HG03571 (cell line): ENCODE results near the gene EIF3D.

Experiments used
- ATAC-seq: cut with Tn5 transposase; IDR thresholded peaks from one replicate; pipeline ENCODE4 v1.9.1; 2021; ENCODE audit not compliant: unreplicated experiment

Gene EIF3D, protein sequence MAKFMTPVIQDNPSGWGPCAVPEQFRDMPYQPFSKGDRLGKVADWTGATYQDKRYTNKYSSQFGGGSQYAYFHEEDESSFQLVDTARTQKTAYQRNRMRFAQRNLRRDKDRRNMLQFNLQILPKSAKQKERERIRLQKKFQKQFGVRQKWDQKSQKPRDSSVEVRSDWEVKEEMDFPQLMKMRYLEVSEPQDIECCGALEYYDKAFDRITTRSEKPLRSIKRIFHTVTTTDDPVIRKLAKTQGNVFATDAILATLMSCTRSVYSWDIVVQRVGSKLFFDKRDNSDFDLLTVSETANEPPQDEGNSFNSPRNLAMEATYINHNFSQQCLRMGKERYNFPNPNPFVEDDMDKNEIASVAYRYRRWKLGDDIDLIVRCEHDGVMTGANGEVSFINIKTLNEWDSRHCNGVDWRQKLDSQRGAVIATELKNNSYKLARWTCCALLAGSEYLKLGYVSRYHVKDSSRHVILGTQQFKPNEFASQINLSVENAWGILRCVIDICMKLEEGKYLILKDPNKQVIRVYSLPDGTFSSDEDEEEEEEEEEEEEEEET

DNA sequence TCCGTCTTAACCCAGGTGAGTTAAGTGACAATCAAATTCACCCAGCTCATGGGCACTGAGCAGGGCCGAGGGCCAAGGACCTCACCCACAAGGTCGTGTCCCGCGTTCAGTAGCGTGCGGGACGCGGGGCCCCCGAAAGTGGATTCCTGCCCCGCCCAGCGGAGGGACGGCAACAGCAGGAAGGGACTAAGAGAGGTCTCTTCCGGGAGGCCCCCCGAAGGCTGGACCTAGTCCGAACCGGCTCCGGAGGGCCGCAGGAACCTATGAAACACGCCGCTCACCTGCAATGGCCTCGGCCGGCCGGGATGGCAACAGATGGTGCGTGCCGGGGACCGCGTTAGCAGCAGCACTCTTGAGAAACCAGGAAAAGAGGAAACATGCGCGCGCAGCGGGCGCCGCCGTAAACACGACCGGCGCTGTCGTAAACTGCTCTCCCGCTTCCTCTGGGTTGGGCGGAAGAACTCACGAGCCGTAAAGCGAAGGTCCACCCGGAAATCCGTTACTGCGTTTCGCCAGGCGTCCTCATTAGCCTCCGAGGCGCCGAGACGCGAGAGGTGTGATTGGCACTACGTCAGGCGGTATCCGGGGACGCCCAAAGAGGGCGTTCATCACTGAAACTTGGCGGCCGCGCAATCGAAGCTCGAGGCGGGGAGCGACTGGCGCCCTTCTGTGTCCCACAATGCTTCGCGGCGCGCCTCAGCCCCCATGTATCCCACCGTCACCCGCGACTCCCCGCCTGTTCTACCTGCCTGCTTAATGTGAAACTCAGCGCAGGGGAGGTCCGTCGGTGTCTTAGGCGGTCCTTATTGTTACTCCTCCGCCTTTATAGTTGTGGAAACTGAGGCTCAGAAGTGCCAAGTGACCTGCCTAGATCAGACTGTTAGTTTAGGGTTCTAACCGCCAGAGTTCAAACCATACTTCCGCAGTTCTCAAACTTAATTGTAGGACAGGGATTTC lies at the start of gene EIF3D:
EIF3D (minus strand) TSS at position 372 of the 957 bp plus-strand sequence. CDS start 3,045 bp downstream, outside the sequence.
- ATAC-seq: peak; percentile 81

GRCh38 chr22:36578619-36579018 lies 49.7 kb upstream of the EIF3D start:
- ATAC-seq: no peak

DNA sequence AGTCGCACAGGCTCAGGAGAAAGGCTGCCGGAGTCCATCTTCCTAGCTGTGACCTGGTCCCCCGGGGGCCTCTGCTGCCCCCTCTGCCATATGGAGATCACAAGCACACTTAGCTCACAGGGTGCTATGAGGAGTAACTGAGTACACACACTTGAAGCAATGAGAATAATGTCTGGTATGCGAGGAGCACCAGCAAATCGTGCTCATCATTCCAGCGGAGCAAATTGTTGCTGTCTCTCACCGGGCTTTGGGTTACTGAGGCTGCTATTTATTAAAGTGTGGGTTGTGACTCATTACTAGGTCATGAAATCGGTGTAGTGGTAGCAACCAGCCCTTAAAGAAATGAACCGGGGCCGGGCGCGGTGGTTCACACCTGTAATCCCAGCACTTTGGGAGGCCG lies 48.1 kb upstream of the EIF3D start:
- no peak for ATAC-seq

DNA sequence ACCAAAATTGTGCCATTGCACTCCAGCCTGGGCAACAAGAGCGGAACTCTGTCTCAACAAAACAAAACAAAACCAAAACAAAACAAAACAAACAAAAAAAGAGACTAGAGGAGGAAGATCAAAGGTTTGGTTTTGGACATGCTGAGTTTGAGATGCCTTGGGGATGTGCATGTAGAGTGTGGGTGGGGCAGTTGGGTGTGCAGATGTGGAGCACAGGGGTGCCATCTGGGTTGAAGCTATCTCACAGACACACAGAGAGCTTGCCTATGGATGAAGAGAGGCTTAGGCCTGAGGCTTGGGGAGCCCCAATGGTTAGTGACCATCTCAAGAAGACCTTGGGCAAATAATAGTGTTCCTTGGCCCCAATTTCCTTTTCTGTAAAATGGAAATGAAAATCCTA lies 45.8 kb upstream of the EIF3D start:
- no peak for ATAC-seq

- ATAC-seq: no peak
Observed at GRCh38 chr22:36573815-36574363, 44.9 kb upstream of the EIF3D start.

DNA sequence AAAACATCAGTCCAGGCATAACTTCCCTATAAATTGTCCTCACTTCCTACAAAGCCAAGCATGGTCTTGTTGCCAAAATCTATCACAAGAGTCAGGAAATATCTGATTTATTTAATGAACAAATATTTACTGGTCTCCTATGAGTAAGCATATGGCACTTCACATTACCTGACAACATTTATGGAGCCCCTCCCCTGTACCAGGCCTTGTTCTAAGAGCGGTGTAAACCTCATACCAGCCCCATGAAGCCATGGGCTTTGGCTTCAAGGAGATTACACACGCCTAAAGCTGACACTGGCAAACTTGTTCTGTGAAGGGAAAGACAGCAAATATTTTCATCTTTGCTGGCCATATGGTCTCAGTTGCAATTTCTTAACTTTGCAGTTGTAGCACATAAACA lies 43.0 kb upstream of the EIF3D start:
- no peak for ATAC-seq

DNA sequence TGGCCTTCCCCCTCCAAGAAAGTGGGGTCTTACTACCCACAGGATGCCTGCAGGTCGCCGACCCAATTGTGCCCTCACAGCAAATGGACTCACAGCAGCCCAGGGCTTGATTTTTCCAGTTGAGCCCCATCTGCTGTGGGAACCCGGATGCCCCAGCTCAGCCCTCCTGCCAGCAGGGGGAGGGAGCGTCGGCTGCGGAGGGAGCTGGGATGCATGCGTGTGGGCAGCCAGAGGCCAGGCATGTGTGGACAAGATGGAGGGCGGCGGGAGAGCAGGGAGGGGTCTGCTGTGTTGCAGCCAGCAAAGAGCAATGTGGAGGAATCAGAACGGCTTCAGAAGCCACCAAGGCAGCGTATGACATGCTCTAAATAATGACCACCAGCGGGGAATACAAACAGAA lies 41.0 kb upstream of the EIF3D start:
- ATAC-seq: no peak

DNA sequence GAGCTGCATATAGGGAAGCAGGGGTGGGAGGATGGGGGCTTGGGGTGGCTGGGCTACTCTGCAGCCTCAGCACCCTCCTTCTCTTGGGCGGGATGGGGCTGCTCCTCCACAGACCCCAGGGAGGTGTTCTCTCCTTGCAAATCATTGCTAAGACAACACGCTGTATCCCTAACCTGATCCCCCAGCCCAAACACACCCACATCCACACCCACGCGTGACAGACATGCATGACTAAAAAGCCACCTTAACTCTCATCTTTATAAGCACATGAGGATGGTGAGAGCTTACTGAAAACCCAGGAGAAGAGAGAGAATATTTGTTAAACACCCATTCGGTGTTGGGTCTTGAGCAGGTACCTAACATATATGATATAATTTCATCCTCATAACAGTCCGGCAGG lies 39.9 kb upstream of the EIF3D start:
- ATAC-seq: no peak

- ATAC-seq: no peak
Observed at GRCh38 chr22:36566720-36567119, 37.8 kb upstream of the EIF3D start.

- ATAC-seq: no peak
Observed at GRCh38 chr22:36565686-36566085, 36.7 kb upstream of the EIF3D start.

DNA sequence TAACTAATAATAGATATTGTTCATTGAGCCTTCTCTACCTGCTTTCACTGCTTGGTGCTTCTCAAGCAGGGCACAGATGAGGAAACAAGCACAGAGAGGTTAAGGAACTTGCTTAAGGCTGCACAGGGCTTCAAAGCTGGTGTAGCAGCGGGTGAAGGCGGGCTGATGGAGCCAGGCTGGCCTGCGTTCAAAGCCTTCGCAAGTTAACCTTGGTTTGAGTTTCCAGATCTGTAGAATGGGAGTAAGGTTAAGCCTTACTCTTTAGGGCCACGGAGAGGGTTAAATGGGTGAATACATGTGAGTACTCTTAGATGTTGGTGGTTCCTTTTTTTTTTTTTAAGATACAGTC lies 36.2 kb upstream of the EIF3D start:
- no peak for ATAC-seq

GRCh38 chr22:36564422-36565158 lies 35.6 kb upstream of the EIF3D start:
- no peak for ATAC-seq

- ATAC-seq: no peak
Observed at GRCh38 chr22:36563898-36564297, 34.9 kb upstream of the EIF3D start.

- ATAC-seq: no peak
Observed at GRCh38 chr22:36563444-36563843, 34.5 kb upstream of the EIF3D start.

DNA sequence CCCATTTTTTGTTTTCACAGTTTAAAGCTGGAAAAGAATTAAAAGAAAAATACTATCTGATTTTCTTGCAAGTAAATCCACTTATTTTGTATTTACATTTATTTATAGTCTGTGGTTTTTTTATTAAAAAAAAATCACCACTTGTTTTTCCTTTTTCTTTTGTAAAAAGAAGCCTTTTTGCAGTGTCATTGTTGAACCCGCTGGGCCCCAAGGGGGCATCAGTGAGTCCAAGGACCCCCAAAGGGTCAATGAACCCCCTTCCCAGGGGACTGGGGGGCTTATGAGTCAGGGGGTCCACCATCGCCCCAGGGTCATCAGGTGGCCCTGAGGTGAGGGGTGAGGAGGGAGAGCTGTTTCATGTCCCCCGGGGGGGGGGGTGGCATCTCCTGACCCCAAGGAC lies 34.0 kb upstream of the EIF3D start:
- no peak for ATAC-seq

DNA sequence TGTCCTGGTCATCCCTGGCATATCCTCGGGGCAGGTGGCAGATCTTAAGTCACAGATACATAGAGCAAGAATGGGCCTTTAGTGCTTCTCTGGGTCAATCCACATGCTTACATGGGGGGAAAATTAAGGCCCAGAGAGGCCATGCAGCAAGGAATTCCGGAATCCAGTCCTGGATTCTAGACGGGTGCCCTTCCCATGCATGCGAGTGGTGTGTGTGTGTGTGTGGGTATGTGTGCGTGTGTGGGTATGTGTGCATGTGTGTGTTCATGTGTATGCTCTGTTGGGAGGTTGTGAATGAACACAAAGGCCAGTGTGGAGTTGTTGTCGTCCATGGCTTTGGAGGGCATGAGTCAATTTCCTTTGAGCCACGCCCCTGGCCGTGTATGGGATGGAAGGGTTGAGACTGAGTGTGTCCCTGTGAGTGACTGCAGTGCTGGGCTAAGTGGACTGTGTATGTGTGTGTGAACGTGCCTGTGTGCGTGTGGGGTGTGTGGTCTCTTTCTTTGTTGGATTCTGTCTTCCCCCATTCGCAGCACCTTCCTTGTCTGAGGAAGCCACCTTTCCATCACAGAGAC lies 33.4 kb upstream of the EIF3D start:
- ATAC-seq: no peak

DNA sequence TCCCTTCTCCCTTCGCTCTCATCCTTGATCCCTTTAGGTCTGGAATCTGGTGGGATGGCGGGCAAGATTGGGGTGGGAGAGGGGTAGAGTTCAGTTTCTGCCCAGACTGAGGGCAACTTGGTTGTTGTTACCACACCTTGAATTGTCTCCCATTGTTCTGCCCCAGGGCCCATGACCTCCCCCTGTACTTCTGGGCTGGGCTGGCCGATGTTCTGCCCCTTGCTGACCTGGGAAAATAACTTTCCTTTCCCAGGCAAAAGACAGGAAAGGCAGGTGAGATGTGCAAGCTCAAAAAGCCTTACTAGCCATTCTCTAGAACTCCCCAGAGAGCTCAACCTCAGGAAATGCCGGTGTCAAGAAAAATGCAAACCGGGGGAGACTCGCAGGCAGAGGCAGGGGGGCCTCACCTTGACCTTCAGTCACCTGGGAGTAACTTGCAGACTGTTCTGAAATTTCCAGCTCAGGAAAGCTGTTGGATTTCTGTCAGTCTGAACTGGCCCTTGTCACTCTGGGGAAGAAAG lies 32.4 kb upstream of the EIF3D start:
- ATAC-seq: no peak

GRCh38 chr22:36560001-36560400 lies 31.0 kb upstream of the EIF3D start:
- no peak for ATAC-seq

GRCh38 chr22:36554098-36554497 lies 25.1 kb upstream of the EIF3D start:
- ATAC-seq: no peak

DNA sequence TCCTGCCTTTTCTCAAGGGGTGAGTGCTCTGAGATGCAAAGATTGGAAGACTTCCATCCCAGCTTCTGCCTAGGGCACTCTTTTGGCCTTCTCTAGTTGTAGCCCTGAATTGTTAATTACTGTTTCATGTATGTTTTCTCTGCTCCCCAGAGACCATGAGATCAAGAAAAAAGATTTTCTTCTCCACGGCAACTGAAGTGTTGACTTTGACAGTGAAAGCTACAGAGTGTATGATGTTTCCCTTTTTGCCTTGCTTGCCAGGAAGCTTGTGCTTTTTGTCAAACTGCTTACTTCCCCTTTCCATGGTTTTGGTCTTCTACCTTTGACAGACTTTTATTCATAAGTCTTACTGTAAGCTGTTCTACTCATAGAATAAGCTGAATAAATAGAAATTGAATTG lies 23.3 kb upstream of the EIF3D start:
- ATAC-seq: no peak
